Thoracic aorta (tissue), 2 donors: ENCODE measurements around the gene HDAC4. TPM values are rescaled to one million over a fixed set of nuclear protein-coding genes. Genes with fewer than 3 reads are reported as not detected.

Experiments used
- ATAC-seq: fragments of 150-250 bp; one replicate; pipeline ENCODE4 v1.8.0; 2017; ENCODE audit warnings: low read depth; ENCODE audit not compliant: insufficient number of reproducible peaks, low FRiP score
- DNase-seq: peaks from one replicate; pipeline ENCODE4 v3.0.0-alpha.2; 2020; ENCODE audit warnings: low spot score
- H3K27ac ChIP-seq, 2 donors: fragments of 200-600 bp; sonication (generic); 1 replicate in 1 of 2; 2 replicates in 1 of 2; pipeline ENCODE4 v1.5.1; 2016; ENCODE audit warnings: mild to moderate bottlenecking in 2 of 2, moderate library complexity in 2 of 2
- H3K27me3 ChIP-seq: fragments of 200-600 bp; sonication (generic); replicated peaks from 2 replicates; pipeline ENCODE4 v1.6.0; 2016; ENCODE audit warnings: mild to moderate bottlenecking; ENCODE audit not compliant: insufficient read depth
- H3K36me3 ChIP-seq: fragments of 200-600 bp; sonication (generic); one replicate; pipeline ENCODE4 v1.5.1; 2016
- H3K4me1 ChIP-seq, 2 donors: fragments of 200-600 bp; sonication (generic); 1 replicate in 1 of 2; 2 replicates in 1 of 2; pipeline versions ENCODE4 v1.5.1 to v1.6.0; 2016; ENCODE audit warnings: low read depth in 2 of 2, mild to moderate bottlenecking in 1 of 2; ENCODE audit not compliant: control insufficient read depth in 1 of 2
- H3K4me3 ChIP-seq: fragments of 200-600 bp; sonication (generic); 2 replicates; pipeline ENCODE4 v1.5.1; 2016; ENCODE audit warnings: mild to moderate bottlenecking
- H3K9me3 ChIP-seq: fragments of 200-600 bp; sonication (generic); 2 replicates; pipeline ENCODE4 v1.5.1; 2016
- CTCF ChIP-seq: fragments of 200-600 bp; sonication (generic); IDR thresholded peaks from one replicate; pipeline ENCODE4 v1.5.1; 2019; ENCODE audit warnings: antibody characterized with exemption
- total RNA-seq, 2 donors: library from RNA; depleted of rRNA; stranded (reverse); fragments of >200 nt; gene quantifications; one replicate each; pipeline versions ENCODE4 v1.1.0 to v1.2.3, GENCODE V29; 2016

HDAC4 gene
- total RNA-seq, 2 donors from 2014 or later = 79.2 to 163 TPM

DNA sequence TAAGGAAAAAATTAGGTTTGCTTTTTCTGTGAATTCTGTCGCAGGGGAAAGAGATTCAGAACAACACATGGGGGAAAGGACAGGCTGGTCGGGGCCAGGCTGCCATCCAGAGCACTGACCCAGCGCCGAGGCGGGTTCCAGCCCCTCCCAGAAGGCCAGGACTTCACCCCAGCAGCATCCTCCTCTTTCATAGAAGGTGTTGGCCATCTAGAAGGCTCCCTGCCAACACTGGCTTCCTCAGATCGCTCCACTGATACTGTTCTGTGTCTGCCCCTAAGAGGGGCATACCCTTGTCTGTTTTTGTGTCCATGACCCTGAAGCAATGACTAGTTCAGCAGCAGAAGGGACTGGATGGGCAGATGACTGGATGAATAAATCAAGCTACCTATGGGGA is 144.5 kb downstream of the HDAC4 start:
- H3K27ac ChIP-seq = no peak overlapping the region
- no peaks in the 10 kb centered on the region for H3K9me3 ChIP-seq
- DNase-seq (no peak), ATAC-seq (no peak)
- TF ChIP-seq CTCF = no peak
- no peak overlapping the region for H3K4me3 ChIP-seq
- H3K27me3 ChIP-seq = no peaks in the 10 kb centered on the region
- H3K36me3 ChIP-seq = no peaks in the 10 kb centered on the region
- H3K4me1 ChIP-seq = peaks cover 5 to 23% of the 10 kb centered on the region in 2 donors

DNA sequence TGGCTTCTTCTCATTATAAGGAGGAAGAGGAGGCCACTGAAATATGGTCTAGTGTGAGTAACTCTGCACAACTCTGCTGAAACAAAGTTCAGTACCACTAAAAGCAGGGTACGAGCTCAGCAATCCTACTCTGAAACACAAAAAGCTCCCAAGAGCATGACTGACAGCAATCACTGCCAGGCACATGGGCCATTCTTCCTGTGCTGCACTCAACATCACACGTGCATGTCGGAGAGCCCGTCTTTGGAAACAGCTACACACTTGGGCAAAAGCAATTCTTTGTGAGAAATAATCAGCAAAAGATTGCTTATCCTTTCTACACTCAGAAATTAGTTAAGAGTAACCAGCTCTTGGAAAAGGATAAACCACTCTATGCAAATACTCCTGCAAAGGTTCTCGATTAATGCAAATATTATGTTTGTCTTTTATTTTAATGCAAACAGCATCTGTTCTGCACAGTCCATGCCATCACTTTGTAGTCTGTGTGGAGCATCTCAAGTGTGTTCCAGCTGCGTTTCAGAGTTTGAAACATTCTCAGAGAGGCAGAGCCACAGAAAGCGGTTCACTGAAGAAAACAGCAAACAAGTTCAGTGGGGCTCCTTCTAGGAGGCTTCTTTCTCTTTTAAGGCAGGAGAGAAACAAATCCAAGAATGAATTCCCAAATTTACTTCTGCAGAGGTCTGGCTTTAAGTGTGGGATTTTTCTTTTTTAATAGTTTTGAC is 145.0 kb downstream of the HDAC4 start:
- DNase-seq (no peak), ATAC-seq (no peak)
- Histone ChIP-seq H3K27ac (no peak overlapping the region), H3K36me3 (no peaks in the 10 kb centered on the region), H3K4me1 (peaks cover 5 to 23% of the 10 kb centered on the region in 2 donors), H3K9me3 (no peaks in the 10 kb centered on the region), H3K4me3 (no peak overlapping the region), H3K27me3 (no peaks in the 10 kb centered on the region)
- TF ChIP-seq CTCF = no peak

DNA sequence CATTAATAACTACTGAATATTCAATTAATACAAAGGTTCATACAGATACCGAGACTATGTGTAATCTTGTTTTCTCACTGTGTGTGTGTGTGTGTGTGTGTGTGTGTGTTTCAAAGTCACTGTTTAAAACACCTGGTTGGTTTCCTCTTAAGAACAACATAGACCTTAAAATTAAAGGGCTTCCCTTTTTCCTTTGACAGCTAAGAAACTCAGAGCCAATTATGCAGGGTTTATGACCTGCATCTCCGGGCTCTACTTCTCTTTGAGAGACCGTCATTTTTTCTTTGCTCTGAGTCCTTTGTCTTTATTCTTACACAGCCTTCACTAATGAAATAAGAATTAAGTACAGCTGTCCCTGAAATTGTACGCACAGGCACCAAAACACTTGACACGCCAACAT is 145.6 kb downstream of the HDAC4 start:
- no peak overlapping the region for H3K27ac ChIP-seq
- peaks cover 5 to 23% of the 10 kb centered on the region in 2 donors for H3K4me1 ChIP-seq
- H3K27me3 ChIP-seq = no peaks in the 10 kb centered on the region
- H3K36me3 ChIP-seq = no peaks in the 10 kb centered on the region
- DNase-seq = no peak
- no peaks in the 10 kb centered on the region for H3K9me3 ChIP-seq
- no peak overlapping the region for H3K4me3 ChIP-seq
- ATAC-seq = no peak
- TF ChIP-seq CTCF = no peak

GRCh38 chr2:239253701-239254436 is 147.0 kb downstream of the HDAC4 start:
- ATAC-seq (no peak), DNase-seq (no peak)
- no peaks in the 10 kb centered on the region for H3K36me3 ChIP-seq
- no peaks in the 10 kb centered on the region for H3K9me3 ChIP-seq
- peak overlapping the region in 1 of 2 donors; percentile 19 for H3K27ac ChIP-seq
- TF ChIP-seq CTCF = no peak
- peaks cover 5 to 23% of the 10 kb centered on the region in 2 donors for H3K4me1 ChIP-seq
- no peaks in the 10 kb centered on the region for H3K27me3 ChIP-seq
- no peak overlapping the region for H3K4me3 ChIP-seq

- ATAC-seq (no peak), DNase-seq (no peak)
- H3K36me3 ChIP-seq = no peaks in the 10 kb centered on the region
- peak overlapping the region in 1 of 2 donors; percentile 19 for H3K27ac ChIP-seq
- H3K9me3 ChIP-seq = no peaks in the 10 kb centered on the region
- TF ChIP-seq CTCF = no peak
- H3K4me3 ChIP-seq = peak overlapping the region; percentile 56
- H3K4me1 ChIP-seq = peaks cover 5 to 23% of the 10 kb centered on the region in 2 donors
- no peaks in the 10 kb centered on the region for H3K27me3 ChIP-seq
These were observed 147.6 kb downstream of the HDAC4 start for GRCh38 chr2:239253264-239253663.
